ENCODE data around the gene SLAMF1.

DNA sequence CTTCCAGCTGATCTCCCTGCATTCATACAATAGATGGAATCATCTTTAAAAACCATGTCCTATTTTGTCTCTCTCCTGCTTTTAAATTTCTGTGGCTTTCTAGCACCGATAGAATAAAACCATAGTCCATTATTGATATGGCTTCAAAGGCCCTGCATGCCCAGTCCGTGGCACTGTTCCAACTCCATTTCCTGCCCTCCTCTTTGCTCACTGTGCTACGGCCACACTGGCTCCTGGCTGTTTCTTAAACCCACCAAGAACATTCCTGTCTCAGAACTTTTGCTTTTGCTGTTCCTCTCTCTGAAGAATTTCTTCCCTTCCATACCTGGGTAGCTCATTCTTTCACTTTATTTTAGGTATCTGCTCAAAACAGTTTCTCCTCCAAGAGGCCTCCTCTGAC lies 7.2 kb downstream of the SLAMF1 start:
- TF ChIP-seq ZNF274 (IDR thresholded peaks at IDR 0.05; ENCODE audit: low read depth, low read length) = no peak
- no peak for TF ChIP-seq YY1 (IDR thresholded peaks at IDR 0.05; ENCODE audit: insufficient read depth, insufficient read length)

Measured in NT2/D1 (cell line).